Heart right ventricle (tissue), 16 donors: ENCODE data around the gene SPNS1. TPM values are rescaled to one million over a fixed set of nuclear protein-coding genes. Genes with fewer than 3 reads are reported as not detected.

Source experiments
- ATAC-seq, 8 donors: fragments of 200-7000 bp; cut with Tn5 transposase; one replicate each; pipeline ENCODE4 v1.9.1; 2020; ENCODE audit warnings: mild to moderate bottlenecking in 8 of 8, moderate library complexity in 8 of 8, moderate number of reproducible peaks in 1 of 8
- DNase-seq, 2 donors: peaks; one replicate each; pipeline ENCODE4 v3.0.0-alpha.2; 2020
- H3K27ac ChIP-seq, 10 donors: fragments of 200-600 bp; sonication (generic) in 2 of 10; one replicate each; pipeline versions ENCODE4 v1.5.0 to v1.8.0; 2020 to 2022; ENCODE audit warnings: mild to moderate bottlenecking in 3 of 10
- H3K27me3 ChIP-seq, 7 donors: fragments of 200-600 bp; one replicate each; pipeline ENCODE4 v1.8.0; 2021 to 2022; ENCODE audit warnings: mild to moderate bottlenecking in 2 of 7
- H3K36me3 ChIP-seq, 9 donors: fragments of 200-600 bp; sonication (generic) in 1 of 9; one replicate each; pipeline versions ENCODE4 v1.5.0 to v1.8.0; 2020 to 2022; ENCODE audit warnings: mild to moderate bottlenecking in 2 of 9
- H3K4me1 ChIP-seq, 9 donors: fragments of 200-600 bp; sonication (generic) in 1 of 9; one replicate each; pipeline versions ENCODE4 v1.5.0 to v1.8.0; 2020 to 2022; ENCODE audit warnings: mild to moderate bottlenecking in 4 of 9
- H3K4me3 ChIP-seq, 10 donors: fragments of 200-600 bp; sonication (generic) in 2 of 10; one replicate each; pipeline versions ENCODE4 v1.5.0 to v1.8.0; 2020 to 2022; ENCODE audit warnings: mild to moderate bottlenecking in 7 of 10, moderate library complexity in 2 of 10
- H3K9me3 ChIP-seq, 11 donors: fragments of 200-600 bp in 10 of 11; sonication (generic) in 2 of 11; one replicate each; pipeline versions ENCODE4 v1.5.0 to v1.8.0; 2013 to 2022; ENCODE audit warnings: mild to moderate bottlenecking in 2 of 11, control low read depth in 1 of 11, moderate library complexity in 1 of 11
- CTCF ChIP-seq, 9 donors: fragments of 200-600 bp; sonication (generic) in 2 of 9; IDR thresholded peaks; one replicate each; pipeline versions ENCODE4 v1.5.0 to v1.8.0; 2021 to 2022; ENCODE audit warnings: antibody characterized with exemption in 9 of 9, mild to moderate bottlenecking in 5 of 9, moderate library complexity in 1 of 9
- WGBS, 2 donors: extraction: QIAGEN DNeasy Blood & Tissue Kit; methylation state at CpG; one replicate each; pipeline ENCODE4 v1.1.7; 2013; ENCODE audit warnings: inconsistent platforms in 1 of 2; 5-methylcytosine and 5-hydroxymethylcytosine counted together
- intact Hi-C, 10 donors: fragments of 100-400 bp; cut with DNase I; formaldehyde crosslinking; loops; one replicate each; pipeline versions ENCODE4 v1.11.1 to v1.14.2; 2022
- polyA plus RNA-seq, 2 donors: library from polyadenylated mRNA; stranded (reverse); fragments of 200-250 nt; gene quantifications; one replicate each; pipeline ENCODE4 v1.2.3, GENCODE V29; 2013
- total RNA-seq, 10 donors: library from RNA; stranded (reverse); fragmentation: NEBNext Ultra II Directional in 3 of 10; extraction: Animal tissue kit (Norgen Biotek cat#: 25700) in 3 of 10; gene quantifications; one replicate each; pipeline versions ENCODE4 v1.2.1 to v1.2.4, GENCODE V29; 2021 to 2023
- donor health status: Arrhythmogenic right ventricular cardiomyopathy.
- donor health status: ischemic (EF 13 %, LVEDD 7.1; RV severe dilation, severe dysfunction).
- donor health status: healthy with polysubstance abuse.
- donor health status: DM: no; HTN: yes; CAD: no.
- donor health status: DM: no; HTN: no; CAD: no.
- donor health status: ischemic (EF 25% LVEDD 6.9; RV normal size, moderate dysfunction).
- donor health status: ischemic (EF 25% LVEDD 5.7; RV mildly dilated, moderate dysfunction).
- donor health status: healthy.
- donor health status: DM: yes; HTN: yes; CAD: no.
- donor health status: Ischemic cardiomyopathy.
- donor health status: ischemic (EF 35%, LVEDD 5.7; RV mildly dilated, moderate dysfunction).
- donor health status: nonischemic (EF 11% LVEDD 7.7; RV severe dilation, severe dysfunction).
- donor health status: DM: yes; HTN: yes; CAD: no.
- donor health status: PGD.
- donor health status: ischemic (EF 29% LVEDD 5.4; RV normal size, mild dysfunction).
- donor health status: nonischemic (EF 23%, LVEDD 6.1; RV moderate dilation, normal function).

SPNS1 gene
- total and polyA plus RNA-seq, 12 donors: 12.9 to 44.5 (median 18.2) TPM

GRCh38 chr16:29028457-29029167 is 54.0 kb downstream of the SPNS1 start:
- Histone ChIP-seq H3K36me3 (no peaks in the 10 kb centered on the region), H3K4me1 (peaks cover 0 to 8% (median 0%) of the 10 kb centered on the region in 9 donors), H3K9me3 (no peaks in the 10 kb centered on the region), H3K27ac (no peak overlapping the region), H3K27me3 (peaks cover 0 to 33% (median 16%) of the 10 kb centered on the region in 7 donors), H3K4me3 (no peak overlapping the region)
- TF ChIP-seq CTCF (IDR thresholded peaks at IDR 0.05): no peak
- DNase-seq: no peak
- WGBS, 2 donors: 65% methylated on average over 6 to 7 of the region's 7 CpGs
- intact Hi-C loops: no loop called here
- ATAC-seq: peak in 1 of 8 donors; percentile 15

- peaks cover 0 to 8% (median 0%) of the 10 kb centered on the region in 9 donors for H3K4me1 ChIP-seq
- intact Hi-C loops: no loop called here
- WGBS, 2 donors: 34 to 39% methylated on average over 16 of the region's 16 CpGs
- peaks cover 0 to 26% (median 9%) of the 10 kb centered on the region in 7 donors for H3K27me3 ChIP-seq
- H3K4me3 ChIP-seq: no peak overlapping the region
- DNase-seq (no peak), ATAC-seq (peak in 4 of 8 donors; percentile 11 to 62 (median 32))
- no peak for TF ChIP-seq CTCF (IDR thresholded peaks at IDR 0.05)
- H3K27ac ChIP-seq: no peak overlapping the region
- no peaks in the 10 kb centered on the region for H3K9me3 ChIP-seq
- no peaks in the 10 kb centered on the region for H3K36me3 ChIP-seq
Measured at GRCh38 chr16:29029168-29029994, 54.8 kb downstream of the SPNS1 start.

GRCh38 chr16:29030086-29030840 is 55.7 kb downstream of the SPNS1 start:
- 70 to 76% methylated on average over 8 of the region's 8 CpGs for WGBS, 2 donors
- intact Hi-C loops: no loop called here
- Histone ChIP-seq H3K27me3 (peaks cover 0 to 23% (median 6%) of the 10 kb centered on the region in 7 donors), H3K4me3 (no peak overlapping the region), H3K9me3 (no peaks in the 10 kb centered on the region), H3K4me1 (peaks cover 0 to 8% (median 0%) of the 10 kb centered on the region in 9 donors), H3K36me3 (no peaks in the 10 kb centered on the region), H3K27ac (no peak overlapping the region)
- TF ChIP-seq CTCF (IDR thresholded peaks at IDR 0.05): no peak
- ATAC-seq: no peak
- no peak for DNase-seq

Other genes with a start within 250 kb of the SPNS1 start
- 1 to 10 TPM in 1 of 10 donors, under 1 TPM in 4, not detected in 5; 0.22 to 1.3 (median 0.59) TPM for gene NPIPB9, start 223.0 kb upstream of the SPNS1 start, total RNA-seq
- gene NPIPB9, start 223.0 kb upstream of the SPNS1 start, polyA plus RNA-seq: 1 to 10 TPM in 1 of 2 donors, under 1 TPM in 1; 0.10 to 1.4 TPM
- gene ATXN2L, start 151.8 kb upstream of the SPNS1 start, total RNA-seq: 10 to 100 TPM; 37.4 to 66.2 (median 45.9) TPM
- 10 to 100 TPM; 36.0 to 99.9 TPM for gene ATXN2L, start 151.8 kb upstream of the SPNS1 start, polyA plus RNA-seq
- 100 to 1,000 TPM; 193 to 250 (median 236) TPM for gene TUFM, start 128.4 kb upstream of the SPNS1 start, total RNA-seq
- gene TUFM, start 128.4 kb upstream of the SPNS1 start, polyA plus RNA-seq: 100 to 1,000 TPM; 286 to 362 TPM
- gene SH2B1, start 110.9 kb upstream of the SPNS1 start, total RNA-seq: 10 to 100 TPM; 30.6 to 54.5 (median 36.6) TPM
- gene SH2B1, start 110.9 kb upstream of the SPNS1 start, polyA plus RNA-seq: 10 to 100 TPM; 30.2 to 72.1 TPM
- gene ATP2A1, start 96.3 kb upstream of the SPNS1 start, total RNA-seq: 1 to 10 TPM in 1 of 10 donors, under 1 TPM in 9; 0.13 to 1.0 (median 0.23) TPM
- under 1 TPM; 0.13 to 0.44 TPM for gene ATP2A1, start 96.3 kb upstream of the SPNS1 start, polyA plus RNA-seq
- gene RABEP2, start 49.5 kb upstream of the SPNS1 start, total RNA-seq: 10 to 100 TPM; 11.8 to 20.0 (median 15.5) TPM
- 10 to 100 TPM; 18.7 to 47.6 TPM for gene RABEP2, start 49.5 kb upstream of the SPNS1 start, polyA plus RNA-seq
- under 1 TPM in 1 of 10 donors, not detected in 9; 0.19 TPM for gene CD19, start 42.8 kb upstream of the SPNS1 start, total RNA-seq
- gene CD19, start 42.8 kb upstream of the SPNS1 start, polyA plus RNA-seq: under 1 TPM in 1 of 2 donors, not detected in 1; 0.06 TPM
- 10 to 100 TPM; 13.8 to 22.5 (median 17.0) TPM for gene NFATC2IP, start 23.8 kb upstream of the SPNS1 start, total RNA-seq
- gene NFATC2IP, start 23.8 kb upstream of the SPNS1 start, polyA plus RNA-seq: 10 to 100 TPM; 15.7 to 24.4 TPM
- 1 to 10 TPM in 6 of 10 donors, under 1 TPM in 4; 0.35 to 6.7 (median 1.6) TPM for gene LAT, start 10.3 kb downstream of the SPNS1 start, total RNA-seq
- 1 to 10 TPM; 1.8 to 7.2 TPM for gene LAT, start 10.3 kb downstream of the SPNS1 start, polyA plus RNA-seq